Measurements from ENCODE around the gene ZNF667.

ZNF667 gene

GRCh38 chr19:56405062-56405461 lies 72.1 kb downstream of the ZNF667 start:
- no peak overlapping the region for H3K27ac ChIP-seq
- TF ChIP-seq, protein P1, sequence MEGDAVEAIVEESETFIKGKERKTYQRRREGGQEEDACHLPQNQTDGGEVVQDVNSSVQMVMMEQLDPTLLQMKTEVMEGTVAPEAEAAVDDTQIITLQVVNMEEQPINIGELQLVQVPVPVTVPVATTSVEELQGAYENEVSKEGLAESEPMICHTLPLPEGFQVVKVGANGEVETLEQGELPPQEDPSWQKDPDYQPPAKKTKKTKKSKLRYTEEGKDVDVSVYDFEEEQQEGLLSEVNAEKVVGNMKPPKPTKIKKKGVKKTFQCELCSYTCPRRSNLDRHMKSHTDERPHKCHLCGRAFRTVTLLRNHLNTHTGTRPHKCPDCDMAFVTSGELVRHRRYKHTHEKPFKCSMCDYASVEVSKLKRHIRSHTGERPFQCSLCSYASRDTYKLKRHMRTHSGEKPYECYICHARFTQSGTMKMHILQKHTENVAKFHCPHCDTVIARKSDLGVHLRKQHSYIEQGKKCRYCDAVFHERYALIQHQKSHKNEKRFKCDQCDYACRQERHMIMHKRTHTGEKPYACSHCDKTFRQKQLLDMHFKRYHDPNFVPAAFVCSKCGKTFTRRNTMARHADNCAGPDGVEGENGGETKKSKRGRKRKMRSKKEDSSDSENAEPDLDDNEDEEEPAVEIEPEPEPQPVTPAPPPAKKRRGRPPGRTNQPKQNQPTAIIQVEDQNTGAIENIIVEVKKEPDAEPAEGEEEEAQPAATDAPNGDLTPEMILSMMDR (IDR thresholded peaks at IDR 0.05), result no peak
- TF ChIP-seq ZFX (IDR thresholded peaks at IDR 0.05; ENCODE audit: borderline replicate concordance), result no peak

GRCh38 chr19:56404705-56405056 lies 72.5 kb downstream of the ZNF667 start:
- TF ChIP-seq, protein P1 (IDR thresholded peaks at IDR 0.05), result no peak
- no peak for TF ChIP-seq ZFX (IDR thresholded peaks at IDR 0.05; ENCODE audit: borderline replicate concordance)
- H3K27ac ChIP-seq, result peak overlapping the region; percentile 80

DNA sequence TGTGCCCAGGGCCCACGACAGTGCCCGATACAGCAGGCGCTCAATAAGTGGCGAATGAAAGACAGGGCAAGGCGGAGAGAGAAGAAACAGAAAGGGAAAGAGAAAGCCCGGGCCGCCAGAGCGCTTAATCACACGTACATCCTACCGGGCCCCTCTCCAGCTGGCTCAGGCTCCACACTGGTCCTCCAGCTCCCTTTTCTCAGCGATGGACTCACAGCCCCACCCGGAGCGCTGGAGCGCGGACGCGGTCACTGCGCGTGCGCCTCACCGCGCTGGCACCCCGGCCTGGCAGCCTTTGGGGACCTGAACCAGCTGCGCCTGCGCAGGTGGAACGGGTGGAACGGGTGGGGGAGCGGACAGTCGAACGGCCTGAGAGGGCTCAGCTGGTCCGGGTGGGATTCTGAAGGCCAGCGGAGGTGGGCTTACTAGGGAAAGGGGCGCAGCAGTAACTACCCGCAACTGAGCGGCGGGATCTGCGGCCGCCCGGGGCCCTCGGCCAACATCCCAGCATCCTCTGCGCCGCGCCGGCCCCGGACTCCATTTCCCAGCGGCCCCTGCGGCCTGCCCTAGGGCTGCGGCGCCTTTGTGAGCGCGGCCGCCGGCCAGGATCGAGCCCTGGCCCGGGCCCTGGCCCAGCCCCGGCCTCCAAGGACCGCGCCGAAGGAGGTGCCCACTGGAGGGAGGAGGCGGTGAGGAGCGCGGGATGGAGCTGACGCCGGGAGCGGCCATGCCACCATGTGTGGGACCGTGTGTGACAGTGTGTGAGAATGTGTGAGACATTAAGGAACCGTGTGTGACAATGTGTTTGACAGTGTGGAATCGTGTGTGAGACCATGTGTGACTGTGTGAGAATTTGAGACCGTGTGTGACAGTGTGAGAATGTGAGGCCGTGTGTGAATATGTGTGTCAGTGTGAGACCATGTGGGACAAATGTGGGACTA lies 73.1 kb downstream of the ZNF667 start, which contains the start of gene ZNF583:
Gene ZNF583 (plus strand): TSS at position 569 of the 941 bp plus-strand sequence. CDS start 2,783 bp downstream, outside the sequence.
- peak within 1 kb of the TSS; percentile 80 for H3K27ac ChIP-seq
- TF ChIP-seq, protein P1 (IDR thresholded peaks at IDR 0.05), result no peak
- TF ChIP-seq ZFX (IDR thresholded peaks at IDR 0.05; ENCODE audit: borderline replicate concordance), result no peak

GRCh38 chr19:56403261-56403660 lies 73.9 kb downstream of the ZNF667 start:
- peak overlapping the region; percentile 80 for H3K27ac ChIP-seq
- TF ChIP-seq, protein P1 (IDR thresholded peaks at IDR 0.05), result no peak
- TF ChIP-seq ZFX (IDR thresholded peaks at IDR 0.05; ENCODE audit: borderline replicate concordance), result no peak

DNA sequence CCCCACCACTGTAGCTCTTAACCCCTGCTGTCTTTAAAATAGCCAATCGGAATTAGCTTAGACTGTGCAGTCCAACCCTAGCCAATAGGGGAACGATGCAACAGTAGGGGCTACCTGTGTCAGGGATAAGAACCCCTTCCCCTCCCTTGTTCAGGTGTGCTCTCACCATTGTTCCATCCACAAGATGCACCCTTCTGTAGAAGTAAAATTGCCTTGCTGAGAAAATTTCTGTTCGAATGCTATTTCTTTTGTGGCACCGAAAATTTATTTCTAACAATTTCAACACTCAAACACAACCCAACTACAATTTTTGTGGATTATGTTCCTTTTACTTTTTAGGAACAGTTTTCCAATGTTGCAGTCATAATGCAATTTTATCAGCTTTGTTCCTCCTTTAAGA lies 76.7 kb downstream of the ZNF667 start:
- TF ChIP-seq ZFX (IDR thresholded peaks at IDR 0.05; ENCODE audit: borderline replicate concordance), result no peak
- TF ChIP-seq, protein P1 (IDR thresholded peaks at IDR 0.05), result no peak
- no peak overlapping the region for H3K27ac ChIP-seq

- no peak for TF ChIP-seq ZFX (IDR thresholded peaks at IDR 0.05; ENCODE audit: borderline replicate concordance)
- TF ChIP-seq, protein P1 (IDR thresholded peaks at IDR 0.05), result no peak
- no peak overlapping the region for H3K27ac ChIP-seq
These were observed 78.3 kb downstream of the ZNF667 start for GRCh38 chr19:56398809-56399208.
